WI38 (cell line): ENCODE data around the gene GALNT18.

Source experiments
- H3K4me3 ChIP-seq: 2 replicates; pipeline ENCODE4 v1.5.1; 2011; ENCODE audit warnings: low read depth, mild to moderate bottlenecking, control low read depth, low read length
- TF ChIP-seq, protein P1 (sequence below): IDR thresholded peaks from 2 replicates; pipeline ENCODE4 v1.5.1; 2012; ENCODE audit warnings: low read depth, mild to moderate bottlenecking, control low read depth, low read length

GALNT18 gene

DNA sequence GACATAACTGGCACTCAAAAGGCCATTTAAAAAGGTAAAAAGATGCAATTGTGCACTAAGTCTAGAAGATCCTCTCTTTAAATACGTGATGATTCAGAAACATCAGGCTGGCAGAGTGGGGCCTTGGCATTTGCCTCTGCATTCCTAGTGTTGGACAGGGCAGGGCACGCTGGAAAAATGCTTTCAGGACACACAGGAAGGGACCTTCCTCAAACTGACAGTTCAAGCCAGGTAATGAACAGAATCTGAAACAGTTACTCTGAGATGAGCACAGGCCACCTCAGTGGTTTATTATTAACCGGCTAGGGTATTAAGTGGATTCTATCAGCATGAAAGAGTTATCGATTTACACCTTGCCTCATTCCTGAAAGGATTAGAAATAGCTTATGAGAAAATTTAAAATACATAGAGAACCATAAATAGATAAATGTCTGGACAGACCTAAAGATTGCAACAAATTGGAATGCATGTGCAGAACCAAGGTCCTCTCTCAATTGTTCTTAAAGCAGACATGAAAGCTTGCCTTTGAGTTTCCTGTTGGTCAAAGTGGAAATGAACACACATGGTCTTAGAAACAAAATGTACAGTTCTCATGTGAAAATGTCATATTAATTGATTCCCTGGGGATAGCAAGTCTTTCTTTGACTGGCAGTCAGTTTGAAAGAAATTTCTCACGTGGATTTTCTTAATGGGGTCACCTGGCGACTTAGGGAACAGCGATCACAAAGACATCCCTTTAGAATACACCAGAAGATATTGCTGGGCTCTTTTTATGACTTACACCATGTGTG lies 247.3 kb downstream of the GALNT18 start:
- H3K4me3 ChIP-seq = no peak overlapping the region
- TF ChIP-seq, protein P1, sequence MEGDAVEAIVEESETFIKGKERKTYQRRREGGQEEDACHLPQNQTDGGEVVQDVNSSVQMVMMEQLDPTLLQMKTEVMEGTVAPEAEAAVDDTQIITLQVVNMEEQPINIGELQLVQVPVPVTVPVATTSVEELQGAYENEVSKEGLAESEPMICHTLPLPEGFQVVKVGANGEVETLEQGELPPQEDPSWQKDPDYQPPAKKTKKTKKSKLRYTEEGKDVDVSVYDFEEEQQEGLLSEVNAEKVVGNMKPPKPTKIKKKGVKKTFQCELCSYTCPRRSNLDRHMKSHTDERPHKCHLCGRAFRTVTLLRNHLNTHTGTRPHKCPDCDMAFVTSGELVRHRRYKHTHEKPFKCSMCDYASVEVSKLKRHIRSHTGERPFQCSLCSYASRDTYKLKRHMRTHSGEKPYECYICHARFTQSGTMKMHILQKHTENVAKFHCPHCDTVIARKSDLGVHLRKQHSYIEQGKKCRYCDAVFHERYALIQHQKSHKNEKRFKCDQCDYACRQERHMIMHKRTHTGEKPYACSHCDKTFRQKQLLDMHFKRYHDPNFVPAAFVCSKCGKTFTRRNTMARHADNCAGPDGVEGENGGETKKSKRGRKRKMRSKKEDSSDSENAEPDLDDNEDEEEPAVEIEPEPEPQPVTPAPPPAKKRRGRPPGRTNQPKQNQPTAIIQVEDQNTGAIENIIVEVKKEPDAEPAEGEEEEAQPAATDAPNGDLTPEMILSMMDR = no peak

DNA sequence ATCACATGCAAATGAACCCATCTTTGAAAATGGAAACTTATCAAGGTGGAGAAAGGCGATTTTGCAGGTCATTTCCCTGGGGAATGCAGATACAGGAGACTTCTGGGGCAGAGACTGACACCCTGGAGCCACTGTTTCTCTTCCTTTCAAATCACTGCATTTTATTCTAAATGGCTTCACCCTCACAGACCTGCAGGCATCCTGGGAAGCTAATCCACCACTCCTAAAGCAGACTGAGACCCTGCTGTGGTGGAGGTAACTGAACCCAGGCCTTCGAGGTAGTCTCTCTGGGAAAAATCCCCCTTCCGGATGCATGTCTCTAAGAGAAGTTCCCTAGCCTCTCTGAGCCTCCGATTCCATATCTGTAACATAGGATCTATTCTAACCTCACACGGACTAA lies 247.9 kb downstream of the GALNT18 start:
- H3K4me3 ChIP-seq = no peak overlapping the region
- TF ChIP-seq, protein P1 = no peak

DNA sequence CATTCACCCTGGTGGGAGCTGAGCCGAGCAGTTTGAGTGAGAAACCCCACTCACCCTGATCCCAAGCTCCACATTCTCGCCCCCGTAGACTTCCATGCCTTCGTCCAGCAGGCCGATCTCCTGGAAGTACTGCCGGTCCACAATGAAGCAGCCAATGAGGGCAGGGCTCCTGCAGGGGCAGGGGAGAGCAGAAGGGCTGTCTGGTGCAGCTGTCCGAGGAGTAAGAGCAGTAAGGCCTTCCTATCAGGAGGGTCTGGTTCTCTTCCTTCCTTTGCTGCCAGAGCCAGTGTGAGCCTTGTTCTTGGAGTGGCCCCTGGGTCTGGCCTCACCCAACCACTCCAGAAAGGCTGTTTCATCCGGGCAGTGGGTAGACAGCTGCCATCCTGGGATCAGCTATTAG lies 249.3 kb downstream of the GALNT18 start:
- TF ChIP-seq, protein P1 = no peak
- H3K4me3 ChIP-seq = no peak overlapping the region

DNA sequence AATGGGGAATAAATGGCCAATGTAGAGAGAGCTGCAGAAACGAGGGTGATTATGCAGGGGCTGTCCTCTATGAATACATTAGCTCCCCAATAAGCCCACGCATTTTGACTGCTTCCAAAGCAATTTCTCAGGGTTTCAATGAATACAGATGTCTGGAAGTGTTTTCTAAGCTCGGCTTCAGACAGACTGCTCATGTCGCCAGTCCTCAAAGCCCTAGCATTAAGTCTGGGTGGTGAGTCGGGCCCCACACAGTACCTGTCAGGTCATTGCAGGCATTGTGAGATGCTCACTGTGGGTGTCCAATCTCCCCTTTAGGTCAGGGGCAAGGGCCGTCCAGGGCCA lies 250.9 kb downstream of the GALNT18 start:
- TF ChIP-seq, protein P1 = no peak
- H3K4me3 ChIP-seq = no peak overlapping the region

GRCh38 chr11:11370255-11370961 lies 251.4 kb downstream of the GALNT18 start:
- TF ChIP-seq, protein P1 = no peak
- no peak overlapping the region for H3K4me3 ChIP-seq

DNA sequence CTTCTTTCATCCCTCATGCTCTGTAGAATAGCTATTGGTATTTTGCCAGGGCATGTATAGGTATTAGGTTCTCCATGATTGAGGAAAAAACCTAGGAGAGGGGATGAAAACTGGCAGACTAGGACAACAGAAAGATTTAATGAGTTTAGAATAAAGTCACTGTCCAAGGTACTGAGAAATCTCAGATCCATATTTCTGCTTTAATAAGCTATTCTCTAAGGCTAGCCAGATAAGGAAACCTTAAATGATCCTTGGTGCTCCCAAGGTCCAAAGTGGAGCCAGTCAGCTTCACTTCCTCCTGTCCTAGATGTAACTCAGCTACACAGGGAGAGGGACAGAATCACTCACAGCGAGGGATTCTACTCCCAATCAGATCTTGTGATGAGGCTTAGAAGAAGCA lies 255.0 kb downstream of the GALNT18 start:
- TF ChIP-seq, protein P1 = no peak
- no peak overlapping the region for H3K4me3 ChIP-seq

DNA sequence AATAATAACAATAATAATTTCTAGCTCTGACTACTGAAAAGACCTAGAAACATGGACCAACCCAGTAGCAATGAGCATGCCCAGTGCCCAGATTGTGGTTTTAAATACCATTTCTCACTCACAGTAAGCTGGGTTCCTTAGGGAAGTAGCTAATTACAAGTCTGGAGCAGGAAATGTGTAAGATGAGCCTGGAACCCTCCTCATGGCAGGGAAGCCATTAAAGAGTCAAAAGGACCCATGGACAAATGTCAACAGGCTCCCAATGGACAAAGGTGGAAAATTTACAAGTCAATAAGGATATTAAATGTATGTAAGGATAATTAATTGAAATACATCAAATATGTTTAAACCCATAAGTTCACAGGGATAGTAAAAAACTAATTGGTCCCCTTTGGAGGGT lies 258.1 kb downstream of the GALNT18 start:
- H3K4me3 ChIP-seq = no peak overlapping the region
- TF ChIP-seq, protein P1 = no peak
